Activated CD8-positive, alpha-beta T cell treated with anti-CD3 and anti-CD28 coated beads for 36 hours (primary cell): ENCODE results near the gene NMT2. TPM values are rescaled to one million over a fixed set of nuclear protein-coding genes. Genes with fewer than 3 reads are reported as not detected.

ENCODE experiments used
- ATAC-seq: fragments of 200-7000 bp; cut with Tn5 transposase; one replicate; pipeline ENCODE4 v1.10.0; 2021; ENCODE audit warnings: mild to moderate bottlenecking, moderate library complexity
- CTCF ChIA-PET: fragments of 350-600 bp; sonication (Branson Sonifier 250); formaldehyde crosslinking; loops from one replicate; lab custom pipeline; 2021; ENCODE audit warnings: antibody characterized with exemption; lab: Charles Lee
- POLR2A ChIA-PET: fragments of 350-600 bp; sonication (Branson Sonifier 250); formaldehyde crosslinking; loops from one replicate; lab custom pipeline; 2021; ENCODE audit warnings: antibody characterized with exemption; lab: Charles Lee
- DNase-seq: peaks from one replicate; pipeline ENCODE4 v3.0.0-alpha.2; 2020
- H3K27ac Mint-ChIP-seq: one replicate; pipeline ENCODE4 v1.8.0; 2021; ENCODE audit warnings: mild to moderate bottlenecking, mixed read lengths
- H3K27me3 Mint-ChIP-seq: one replicate; pipeline ENCODE4 v1.8.0; 2021; ENCODE audit warnings: mixed read lengths
- H3K36me3 Mint-ChIP-seq: one replicate; pipeline ENCODE4 v1.8.0; 2021; ENCODE audit warnings: low read depth, mixed read lengths
- H3K4me1 Mint-ChIP-seq: one replicate; pipeline ENCODE4 v1.8.0; 2021; ENCODE audit warnings: low read depth, mixed read lengths
- H3K4me3 Mint-ChIP-seq: one replicate; pipeline ENCODE4 v1.8.0; 2021; ENCODE audit warnings: mild to moderate bottlenecking, moderate library complexity, mixed read lengths
- H3K9me3 Mint-ChIP-seq: one replicate; pipeline ENCODE4 v1.8.0; 2021; ENCODE audit warnings: mixed read lengths
- intact Hi-C: fragments of 100-400 bp; cut with micrococcal nuclease; formaldehyde crosslinking; loops from one replicate; pipeline ENCODE4 v1.10.0; 2022
- total RNA-seq, 2 experiments: library from RNA; stranded (reverse); gene quantifications; one replicate each; pipeline ENCODE4 v1.2.3, GENCODE V29; 2021
- TF ChIP-seq, protein P1 (sequence below): fragments of 200-600 bp; IDR thresholded peaks from one replicate; pipeline ENCODE4 v1.8.0; 2022; ENCODE audit warnings: antibody characterized with exemption, mild to moderate bottlenecking

Gene NMT2
- total RNA-seq, 2 experiments from 2014 or later = 15.9 to 16.2 TPM

DNA sequence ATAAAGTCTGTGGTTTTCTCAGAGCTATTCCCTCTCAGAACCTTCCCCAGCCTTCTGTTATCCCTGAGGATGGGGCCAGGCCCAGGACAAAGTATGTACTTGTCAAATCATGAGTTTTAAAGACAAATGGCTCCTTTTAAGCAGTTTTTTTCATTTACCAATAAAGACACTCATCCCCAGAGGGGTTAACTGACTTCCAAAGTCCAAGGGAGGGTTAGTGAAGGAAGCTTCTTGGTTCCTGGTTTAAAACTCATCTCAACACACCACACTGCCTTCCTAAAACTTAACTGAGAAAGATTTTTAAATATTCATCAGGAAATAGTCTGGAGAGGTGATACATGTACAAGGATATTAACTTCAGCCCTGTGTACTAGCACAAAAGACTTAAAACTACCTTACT is 15.9 kb downstream of the NMT2 start:
- intact Hi-C loops = no loop called here
- TF ChIP-seq, protein P1, sequence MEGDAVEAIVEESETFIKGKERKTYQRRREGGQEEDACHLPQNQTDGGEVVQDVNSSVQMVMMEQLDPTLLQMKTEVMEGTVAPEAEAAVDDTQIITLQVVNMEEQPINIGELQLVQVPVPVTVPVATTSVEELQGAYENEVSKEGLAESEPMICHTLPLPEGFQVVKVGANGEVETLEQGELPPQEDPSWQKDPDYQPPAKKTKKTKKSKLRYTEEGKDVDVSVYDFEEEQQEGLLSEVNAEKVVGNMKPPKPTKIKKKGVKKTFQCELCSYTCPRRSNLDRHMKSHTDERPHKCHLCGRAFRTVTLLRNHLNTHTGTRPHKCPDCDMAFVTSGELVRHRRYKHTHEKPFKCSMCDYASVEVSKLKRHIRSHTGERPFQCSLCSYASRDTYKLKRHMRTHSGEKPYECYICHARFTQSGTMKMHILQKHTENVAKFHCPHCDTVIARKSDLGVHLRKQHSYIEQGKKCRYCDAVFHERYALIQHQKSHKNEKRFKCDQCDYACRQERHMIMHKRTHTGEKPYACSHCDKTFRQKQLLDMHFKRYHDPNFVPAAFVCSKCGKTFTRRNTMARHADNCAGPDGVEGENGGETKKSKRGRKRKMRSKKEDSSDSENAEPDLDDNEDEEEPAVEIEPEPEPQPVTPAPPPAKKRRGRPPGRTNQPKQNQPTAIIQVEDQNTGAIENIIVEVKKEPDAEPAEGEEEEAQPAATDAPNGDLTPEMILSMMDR = no peak
- Mint-ChIP-seq H3K27ac (no peak overlapping the region), H3K27me3 (no peaks in the 10 kb centered on the region), H3K9me3 (no peaks in the 10 kb centered on the region), H3K4me1 (peaks cover 19% of the 10 kb centered on the region), H3K36me3 (peaks cover 7% of the 10 kb centered on the region), H3K4me3 (no peak overlapping the region)
- ChIA-PET POLR2A (interaction anchor here (0.6 to 1.3 kb wide), 4 partner anchors 10 to 104 kb away, joined by 3 read pairs; no protein-coding TSS in a partner anchor), CTCF (interaction anchor here (1.6 kb wide), 1 partner anchor 10 kb away, joined by 6 read pairs; no protein-coding TSS in a partner anchor)
- no peak for ATAC-seq
- DNase-seq = no peak

DNA sequence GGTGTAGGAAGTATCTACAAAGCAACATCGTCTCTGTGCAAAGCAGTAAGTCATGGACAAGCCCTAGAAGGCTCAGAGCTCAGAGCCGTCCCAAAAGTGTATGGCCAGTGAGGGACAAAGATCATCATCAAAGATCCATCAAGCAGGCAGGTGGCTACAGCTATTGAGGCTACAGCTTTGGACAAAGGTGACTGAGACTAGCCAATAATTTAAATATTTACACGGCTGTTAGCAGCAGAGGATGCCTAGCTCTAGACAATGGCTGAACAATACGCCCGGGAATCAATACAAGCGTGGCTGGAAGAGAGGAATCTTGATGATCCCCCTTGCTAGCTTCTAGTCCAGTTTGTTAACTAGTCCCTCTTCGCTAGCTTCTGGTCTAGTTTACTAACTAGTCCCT is 17.9 kb downstream of the NMT2 start:
- POLR2A ChIA-PET = interaction anchor here (1.0 kb wide), 1 partner anchor 191 kb away, joined by 3 read pairs; no protein-coding TSS in a partner anchor
- DNase-seq (no peak), ATAC-seq (no peak)
- CTCF ChIA-PET = no interaction called here
- Mint-ChIP-seq H3K27me3 (no peaks in the 10 kb centered on the region), H3K4me3 (no peak overlapping the region), H3K36me3 (peaks cover 8% of the 10 kb centered on the region), H3K9me3 (no peaks in the 10 kb centered on the region), H3K4me1 (peaks cover 29% of the 10 kb centered on the region), H3K27ac (no peak overlapping the region)
- intact Hi-C loops = no loop called here
- TF ChIP-seq, protein P1 = no peak

DNA sequence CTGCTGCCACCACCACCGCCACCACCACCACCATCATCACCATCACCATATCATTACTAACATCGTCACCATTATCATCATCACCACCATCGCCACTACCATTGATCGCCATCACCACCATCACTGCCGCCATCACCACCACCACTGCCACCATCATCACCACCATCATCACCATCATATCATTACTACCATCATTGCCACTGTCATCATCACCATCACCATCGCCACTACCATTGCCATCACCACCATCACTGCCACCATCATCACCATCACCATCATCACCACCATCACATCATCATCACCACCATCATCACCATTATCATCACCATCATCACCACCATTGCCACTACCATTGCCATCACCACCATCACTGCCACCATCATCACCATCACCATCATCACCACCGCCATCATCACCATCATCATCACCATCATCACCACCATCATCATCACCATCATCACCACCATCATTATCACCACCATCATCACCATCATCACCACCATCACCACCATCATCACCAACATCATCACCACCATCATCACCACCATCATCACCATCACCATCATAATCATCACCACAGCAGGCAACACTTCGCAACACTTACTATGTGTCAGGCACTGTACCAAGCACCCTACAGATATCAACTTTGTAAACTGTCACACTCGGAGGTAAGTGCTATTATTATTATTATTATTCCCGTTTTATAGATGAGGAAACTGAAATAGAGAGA is 19.3 kb downstream of the NMT2 start:
- Mint-ChIP-seq H3K4me3 (no peak overlapping the region), H3K4me1 (peaks cover 35% of the 10 kb centered on the region), H3K36me3 (peaks cover 6% of the 10 kb centered on the region), H3K27ac (no peak overlapping the region), H3K9me3 (no peaks in the 10 kb centered on the region), H3K27me3 (no peaks in the 10 kb centered on the region)
- POLR2A ChIA-PET = interaction anchor here (0.9 to 1.0 kb wide), 2 partner anchors 11 to 189 kb away, joined by 3 to 4 read pairs; no protein-coding TSS in a partner anchor
- intact Hi-C loops = no loop called here
- ATAC-seq (no peak), DNase-seq (no peak)
- CTCF ChIA-PET = interaction anchor here (1.0 kb wide), 1 partner anchor 18 kb away, joined by 3 read pairs; no protein-coding TSS in a partner anchor
- TF ChIP-seq, protein P1 = no peak

DNA sequence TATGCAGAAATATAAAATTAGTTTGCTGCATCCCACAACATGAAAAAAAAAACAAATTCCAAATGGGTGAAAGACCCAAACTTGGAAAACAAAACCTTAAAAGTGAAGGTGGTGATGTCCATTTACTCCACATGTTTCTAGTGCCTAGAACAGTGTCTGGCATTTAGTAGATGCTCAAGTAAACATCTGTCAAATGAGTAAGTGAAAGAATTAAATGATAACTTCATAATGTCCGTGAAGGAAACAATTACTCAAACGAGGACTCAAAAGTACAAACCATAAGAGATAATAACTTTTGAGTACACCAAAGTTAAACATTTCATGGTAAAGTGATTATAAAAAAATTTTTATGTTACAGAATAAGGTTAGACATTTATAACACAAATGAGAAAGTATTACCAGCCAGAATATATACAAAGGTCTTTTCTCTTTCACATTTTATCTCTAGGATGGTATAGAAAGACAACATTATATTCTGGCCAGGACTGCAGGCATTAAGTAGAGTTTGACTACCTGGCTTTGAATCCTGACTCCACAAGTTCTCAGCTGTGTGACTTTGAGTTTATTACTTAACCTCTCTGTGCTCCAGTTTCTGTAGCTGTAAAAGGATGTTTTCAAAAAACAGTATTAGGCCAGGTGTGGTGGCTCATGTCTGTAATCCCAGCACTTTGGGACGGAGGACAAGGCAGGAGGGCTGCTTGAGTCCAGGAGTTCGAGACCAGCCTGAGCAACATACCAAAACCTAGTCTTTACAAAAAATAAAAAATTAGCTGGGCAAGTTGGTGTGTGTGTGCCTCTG is 20.7 kb downstream of the NMT2 start:
- H3K4me1 Mint-ChIP-seq = peaks cover 36% of the 10 kb centered on the region
- peaks cover 6% of the 10 kb centered on the region for H3K36me3 Mint-ChIP-seq
- intact Hi-C loops = no loop called here
- H3K27ac Mint-ChIP-seq = no peak overlapping the region
- CTCF ChIA-PET = no interaction called here
- no peaks in the 10 kb centered on the region for H3K27me3 Mint-ChIP-seq
- no peaks in the 10 kb centered on the region for H3K9me3 Mint-ChIP-seq
- TF ChIP-seq, protein P1 = no peak
- no peak overlapping the region for H3K4me3 Mint-ChIP-seq
- POLR2A ChIA-PET = no interaction called here
- no peak for ATAC-seq
- no peak for DNase-seq

DNA sequence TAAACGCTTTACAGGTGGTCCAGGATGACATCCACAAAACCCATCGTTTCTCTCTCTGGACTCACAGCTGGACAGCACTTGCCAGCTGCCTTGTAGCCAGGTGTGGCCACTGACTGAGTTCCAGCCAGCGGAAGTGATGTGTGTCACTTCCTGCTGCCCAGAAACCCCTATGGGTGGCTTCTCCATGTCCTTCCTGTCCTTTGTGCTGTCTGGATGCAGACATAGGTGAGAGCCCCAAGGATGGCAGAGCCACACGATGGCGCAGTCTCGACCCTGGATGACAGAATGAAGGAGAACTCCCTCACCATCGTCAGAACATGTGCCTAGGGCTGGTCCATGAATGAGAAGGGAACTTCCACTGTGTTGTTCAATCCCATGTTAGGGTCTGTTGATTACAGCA is 22.1 kb downstream of the NMT2 start:
- POLR2A ChIA-PET = no interaction called here
- Mint-ChIP-seq H3K4me1 (peaks cover 45% of the 10 kb centered on the region), H3K9me3 (no peaks in the 10 kb centered on the region), H3K27ac (no peak overlapping the region), H3K27me3 (no peaks in the 10 kb centered on the region), H3K36me3 (peaks cover 3% of the 10 kb centered on the region), H3K4me3 (no peak overlapping the region)
- no peak for DNase-seq
- TF ChIP-seq, protein P1 = no peak
- intact Hi-C loops = no loop called here
- no peak for ATAC-seq
- CTCF ChIA-PET = no interaction called here
